GM18499 (cell line): ENCODE results near the gene TCEA2.

Experiments
- ATAC-seq: cut with Tn5 transposase; IDR thresholded peaks from one replicate; pipeline ENCODE4 v1.9.1; 2021; ENCODE audit warnings: moderate number of reproducible peaks; ENCODE audit not compliant: insufficient read depth, unreplicated experiment

The TCEA2 gene

DNA sequence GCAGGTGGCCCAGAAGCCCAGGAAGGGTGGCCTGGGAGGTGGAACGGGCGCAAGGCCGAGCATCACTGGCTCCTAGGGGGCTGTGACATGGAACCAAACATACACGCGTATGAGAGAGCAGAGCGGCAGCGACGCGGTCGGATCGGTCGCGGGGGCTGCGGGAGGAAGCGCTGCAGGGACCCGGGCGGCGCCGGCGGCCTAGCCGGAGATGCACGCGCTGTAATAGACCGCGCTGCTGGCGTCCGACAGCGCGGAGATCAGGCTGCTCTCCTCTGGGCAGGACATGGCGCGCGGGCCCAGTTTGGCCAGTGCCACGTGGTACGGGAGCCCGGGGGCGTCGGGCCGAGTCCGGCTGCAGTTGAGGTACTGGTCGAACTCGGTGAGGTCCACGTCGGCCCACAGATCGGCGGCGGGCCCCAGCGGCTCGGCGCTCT is 15.0 kb upstream of the TCEA2 start:
- ATAC-seq = no peak

DNA sequence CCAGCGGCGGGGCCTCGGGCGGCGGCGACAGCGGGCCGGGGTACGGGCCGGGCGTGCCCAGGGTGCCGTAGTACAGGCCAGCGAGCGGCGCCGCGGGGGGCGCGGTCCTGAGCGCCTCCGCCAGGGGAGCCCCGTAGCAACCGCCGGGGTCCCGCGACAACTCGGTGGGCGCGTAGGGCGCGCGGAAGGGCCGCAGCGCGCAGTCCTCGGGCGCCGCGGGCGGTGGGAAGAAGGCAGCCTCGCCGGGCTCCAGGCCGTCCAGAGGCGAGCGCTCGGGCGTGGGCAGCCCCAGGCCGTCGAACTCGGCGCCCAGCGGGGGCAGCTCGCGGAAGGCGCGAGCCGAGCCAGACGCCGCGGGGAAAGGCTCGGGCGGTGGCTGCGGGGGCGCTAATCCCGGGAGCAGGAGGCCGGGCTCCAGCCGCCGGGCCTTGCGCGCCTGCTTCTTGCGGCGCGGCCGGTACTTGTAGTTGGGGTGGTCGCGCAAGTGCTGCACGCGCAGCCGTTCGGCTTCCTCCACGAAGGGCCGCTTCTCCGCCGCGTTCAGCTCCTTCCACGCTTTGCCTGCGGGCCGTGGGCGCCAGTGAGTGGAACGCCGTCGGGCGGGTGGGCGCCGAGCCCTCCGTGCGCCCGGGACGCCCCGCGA is 14.5 kb upstream of the TCEA2 start:
- ATAC-seq = no peak

DNA sequence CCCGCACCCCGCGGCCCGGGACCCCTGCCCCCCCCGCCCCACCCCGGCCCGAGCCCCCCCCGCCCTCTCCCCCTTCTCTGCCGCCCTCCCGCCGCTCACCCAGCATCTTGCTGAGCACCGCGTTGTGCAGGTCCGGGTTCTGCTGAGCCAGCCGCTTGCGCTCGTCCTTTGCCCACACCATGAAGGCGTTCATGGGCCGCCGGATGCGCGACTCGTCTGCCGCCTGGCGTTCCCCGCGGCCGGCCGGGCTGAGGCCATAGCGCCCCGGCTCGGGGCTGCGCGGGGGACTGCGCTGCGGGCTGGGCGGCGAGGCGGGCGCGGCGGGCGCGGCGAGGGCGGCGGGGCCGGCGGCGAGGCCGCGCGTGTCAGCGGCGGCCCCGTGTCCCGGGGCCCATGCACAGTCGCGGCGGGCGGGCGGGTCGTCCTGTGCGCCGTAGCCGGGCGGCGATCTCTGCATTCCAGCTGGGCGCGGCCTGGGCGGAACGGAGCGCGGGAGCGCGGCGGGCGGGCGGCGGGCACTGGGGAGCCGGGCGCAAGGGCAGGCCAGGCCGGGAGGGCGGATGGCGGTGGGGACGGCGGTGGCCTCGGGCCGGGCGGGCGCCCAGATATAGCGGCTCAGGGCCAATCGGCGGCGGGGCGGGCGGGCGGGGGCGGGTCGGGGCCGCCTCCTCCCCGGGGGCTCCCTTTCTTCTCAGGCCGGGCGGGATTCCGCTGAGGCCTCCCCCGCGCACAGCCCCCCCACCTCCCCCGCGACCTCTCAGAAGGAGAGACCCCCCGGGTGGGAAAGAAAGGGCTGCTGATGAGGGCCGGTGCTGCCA is 13.7 kb upstream of the TCEA2 start, which contains the start of gene SOX18:
SOX18 (minus strand) TSS at position 580 of the 818 bp plus-strand sequence; CDS start at position 457, 123 bp downstream.
- no peak for ATAC-seq

DNA sequence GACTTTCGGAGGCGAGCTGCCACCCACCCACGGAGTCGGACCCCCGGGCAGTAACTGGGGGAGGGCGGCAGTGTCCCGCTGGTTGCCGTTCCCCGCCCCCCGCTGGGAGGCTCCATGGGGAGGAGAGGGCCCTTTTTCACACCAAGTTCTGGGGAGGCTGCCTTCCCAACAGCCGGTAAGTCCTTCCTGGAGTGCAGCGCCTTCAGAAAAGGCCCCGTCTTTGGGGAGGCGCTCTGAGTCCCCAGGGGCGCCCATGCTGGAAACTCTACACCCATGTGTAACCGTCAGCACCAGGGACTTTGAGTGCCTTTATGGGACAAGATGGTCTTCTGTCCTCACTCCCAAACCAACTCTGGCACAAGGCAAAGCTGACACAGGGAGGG is 13.1 kb upstream of the TCEA2 start:
- ATAC-seq = no peak

DNA sequence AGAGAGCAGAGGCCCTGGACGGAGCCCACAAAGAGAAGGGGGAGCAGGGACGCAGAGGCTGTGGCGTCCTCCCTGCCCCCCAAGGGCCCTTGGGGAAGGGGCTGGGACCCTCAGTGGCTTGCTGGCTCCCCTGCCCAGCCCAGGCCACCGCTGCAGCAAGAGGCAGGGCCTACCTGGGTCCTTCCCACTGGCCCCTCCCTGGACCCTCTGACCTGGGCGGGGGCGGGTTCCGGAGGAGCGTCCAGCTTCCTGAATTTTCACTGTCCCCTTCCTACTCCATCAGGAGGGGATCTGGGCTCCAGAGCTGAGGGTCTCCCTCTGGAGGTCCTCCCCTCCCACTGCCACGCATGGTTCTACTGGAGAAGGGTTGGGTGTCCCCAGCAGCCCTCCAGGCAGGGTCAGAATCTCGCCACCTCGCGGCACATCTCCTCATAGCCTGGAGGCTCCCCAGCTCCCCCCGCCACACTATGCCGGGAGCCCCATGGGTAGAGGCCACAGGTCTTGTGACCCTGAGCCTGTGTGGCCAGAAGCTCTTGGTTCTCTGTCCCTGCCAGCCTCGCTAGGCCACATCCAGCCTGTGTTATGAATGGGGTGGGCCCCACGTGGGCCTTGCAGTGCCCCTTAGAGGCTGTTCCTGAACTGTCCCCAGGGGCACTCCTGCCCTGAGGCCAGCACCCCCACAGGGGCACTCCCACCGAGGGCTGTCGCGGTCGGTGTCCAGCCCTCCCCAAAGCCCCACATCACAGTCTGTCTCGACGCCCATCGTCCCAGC is 12.6 kb upstream of the TCEA2 start:
- ATAC-seq = no peak

DNA sequence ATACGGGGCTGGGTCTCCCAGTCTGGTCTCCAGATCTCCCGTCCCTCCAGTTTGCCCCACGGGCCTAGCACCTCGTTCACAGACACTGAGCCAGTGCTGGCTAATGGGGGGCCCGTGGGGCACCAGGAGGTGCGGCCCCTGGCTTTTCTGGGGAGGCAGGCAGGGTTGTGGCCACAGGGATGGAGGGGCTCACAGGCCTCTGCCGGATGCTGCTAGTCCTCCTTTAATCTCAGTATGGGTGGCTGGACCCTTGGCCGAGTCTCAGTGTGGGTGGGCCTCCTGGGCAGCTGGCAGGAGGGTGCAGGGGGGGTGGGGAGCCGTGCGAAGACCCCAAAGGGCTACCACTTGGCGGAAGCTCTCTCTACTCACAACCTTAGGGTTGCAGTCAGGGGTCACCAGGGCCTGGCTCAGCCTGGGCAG is 12.0 kb upstream of the TCEA2 start:
- ATAC-seq = no peak

DNA sequence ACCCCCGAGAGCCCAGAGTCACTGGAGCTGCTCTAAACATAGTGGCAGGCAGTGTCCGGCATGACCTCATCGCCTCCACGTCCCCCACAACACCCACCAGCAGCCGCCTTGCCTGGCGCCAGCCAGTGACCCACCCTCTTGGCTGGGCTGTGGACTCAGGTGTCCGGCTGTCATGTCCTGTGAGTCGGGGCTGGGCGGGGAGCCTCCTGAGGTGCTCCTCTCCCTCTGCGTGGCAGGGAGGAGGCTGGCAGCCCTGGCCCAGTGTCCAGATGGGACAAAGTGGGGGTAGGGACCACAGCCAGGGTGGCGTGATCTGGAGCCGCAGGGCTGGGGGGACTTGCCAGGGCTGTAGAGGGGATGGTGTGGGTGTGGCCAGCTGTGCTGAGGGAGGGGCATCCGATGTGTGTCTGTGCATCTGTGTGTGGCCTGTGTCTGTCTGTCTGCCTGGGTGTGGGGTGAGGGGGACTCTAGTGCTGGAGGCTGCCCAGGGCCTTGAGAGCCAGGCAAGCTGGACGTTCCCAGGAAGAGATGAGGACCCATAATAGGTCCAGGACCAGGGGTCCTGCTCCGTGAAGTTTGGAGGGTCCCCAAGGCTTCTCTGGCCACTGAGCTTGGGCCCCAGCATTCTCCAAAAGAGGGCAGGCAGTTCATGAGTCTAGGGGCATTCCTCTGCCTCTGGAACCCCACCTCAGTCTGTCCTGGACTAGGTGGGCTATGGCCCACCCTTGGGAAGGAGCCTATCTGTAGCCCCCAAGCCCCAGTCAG is 11.3 kb upstream of the TCEA2 start:
- no peak for ATAC-seq

DNA sequence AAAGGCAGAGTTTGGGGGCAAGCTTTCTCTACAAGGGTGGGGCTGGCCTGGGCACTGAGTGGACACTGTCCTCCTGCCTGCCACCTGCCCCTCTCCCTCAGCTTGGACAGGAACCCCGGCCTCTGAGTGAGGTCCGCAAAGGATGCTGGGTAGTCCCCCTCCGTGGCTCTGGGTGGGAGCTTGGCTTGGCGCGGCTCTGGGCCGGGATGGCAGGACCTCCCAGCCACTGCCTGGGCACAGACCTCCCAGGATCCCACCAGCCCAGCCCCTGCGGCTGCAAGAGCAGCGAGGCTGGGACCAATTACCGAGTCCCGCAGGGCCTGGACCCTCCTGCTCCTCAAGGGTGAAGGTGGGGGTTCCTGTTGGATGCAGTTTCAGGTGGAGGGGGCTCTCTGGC is 10.7 kb upstream of the TCEA2 start:
- no peak for ATAC-seq

DNA sequence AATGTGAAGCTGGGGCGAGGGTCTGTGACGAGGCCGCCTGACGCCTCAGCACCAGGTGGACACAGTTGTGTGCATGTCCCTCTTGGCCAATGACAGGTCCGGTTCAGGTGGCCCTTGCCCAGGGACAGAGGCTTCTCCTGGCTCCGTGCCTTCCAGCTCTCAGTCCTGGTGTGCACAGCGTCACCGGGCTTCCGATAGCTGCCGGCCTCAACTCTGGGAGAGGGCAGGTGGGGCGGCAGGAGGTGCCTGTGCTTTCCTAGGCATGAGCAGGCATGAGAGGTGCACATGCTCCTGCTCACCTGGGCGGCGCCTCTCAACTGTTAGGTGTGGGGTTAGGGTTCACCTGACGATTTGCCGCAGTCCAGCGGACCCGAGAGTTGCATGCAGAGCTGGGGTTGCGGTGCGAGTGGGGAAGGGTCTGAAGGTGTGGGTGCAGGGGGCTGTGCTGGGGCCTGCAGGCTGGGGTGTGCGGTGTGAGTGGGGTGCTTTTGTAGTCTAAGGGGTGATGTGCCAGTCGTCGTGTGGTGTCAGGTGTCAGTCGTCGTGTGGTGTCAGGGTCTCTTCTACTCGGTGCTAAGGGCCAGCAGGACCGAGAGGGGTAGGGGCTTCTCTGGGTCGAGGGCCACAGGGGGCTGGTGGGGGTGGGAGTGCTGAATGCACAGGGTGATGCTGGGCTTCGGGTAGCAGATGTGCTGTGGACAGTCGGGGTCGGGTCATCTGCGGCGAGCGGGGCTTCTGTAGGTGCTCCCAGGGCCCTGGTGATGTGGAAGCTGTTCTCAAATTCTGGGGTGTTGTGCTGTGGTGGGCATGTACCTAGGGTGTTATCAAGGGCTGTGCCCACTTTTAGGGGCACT is 9.8 kb upstream of the TCEA2 start:
- no peak for ATAC-seq

DNA sequence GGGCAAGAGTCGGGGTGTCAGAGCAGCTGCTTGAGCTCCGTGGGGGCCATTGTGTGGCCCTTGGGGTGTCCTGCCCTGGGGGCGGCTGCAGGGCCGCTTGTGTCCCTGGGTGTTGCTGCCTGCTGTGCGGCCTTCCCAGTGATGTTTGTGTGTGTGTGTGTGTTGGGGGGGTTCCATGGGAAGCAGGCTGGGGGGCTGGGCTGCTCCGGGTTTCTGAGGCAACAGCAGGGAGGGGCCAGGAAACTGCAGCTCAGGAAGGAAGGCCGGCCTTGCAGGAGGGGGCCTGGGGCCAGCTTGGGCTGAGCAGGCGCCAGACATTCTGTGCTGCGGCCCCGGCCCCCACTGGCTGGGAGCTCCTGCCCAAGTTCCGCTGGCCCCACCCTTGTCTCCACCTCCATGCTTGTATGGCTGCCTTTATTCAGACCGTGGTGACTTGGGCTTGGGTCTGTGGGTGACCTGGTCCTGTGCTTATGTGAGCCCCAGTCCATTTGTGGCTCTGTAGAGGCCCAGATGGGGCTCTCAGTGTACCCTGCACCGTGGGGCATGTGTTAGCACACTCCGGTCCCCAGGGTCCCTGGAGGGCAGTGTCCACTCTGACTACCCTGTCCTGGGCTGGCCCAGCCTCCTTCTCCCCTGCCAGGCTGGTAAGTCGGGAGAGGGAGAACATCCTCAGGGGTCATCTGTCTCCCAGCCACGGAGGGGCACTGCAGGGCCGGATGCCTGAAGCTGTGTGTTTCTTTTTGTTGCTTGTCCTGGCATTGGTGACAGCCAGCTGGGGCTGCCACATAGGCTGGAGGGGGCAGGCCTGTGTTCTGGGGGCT is 8.9 kb upstream of the TCEA2 start:
- no peak for ATAC-seq

DNA sequence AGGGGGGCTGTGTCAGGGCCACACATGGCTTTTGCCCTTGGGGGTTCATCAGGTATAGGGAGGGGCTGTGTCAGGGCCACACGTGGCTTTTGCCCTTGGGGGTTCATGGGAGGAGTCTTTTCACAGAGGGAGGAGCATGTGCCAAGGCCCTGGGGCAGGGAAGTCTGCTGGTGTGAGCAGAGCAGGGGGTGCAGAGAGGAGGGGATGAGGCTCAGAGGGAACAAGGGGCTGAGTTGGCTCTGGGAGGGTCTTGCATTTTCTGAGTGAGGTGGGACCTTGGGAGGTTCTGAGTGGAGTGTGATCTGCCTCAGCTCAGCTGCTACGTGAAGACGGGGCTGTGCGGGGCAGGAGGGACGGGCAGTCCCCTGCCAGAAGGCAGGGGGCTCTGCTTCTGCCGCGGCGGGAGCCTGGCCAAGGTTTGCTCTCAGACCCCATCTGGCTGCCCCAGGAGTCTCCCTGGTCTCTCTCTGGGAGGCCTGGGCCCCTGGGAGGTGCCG is 7.6 kb upstream of the TCEA2 start:
- ATAC-seq = no peak

DNA sequence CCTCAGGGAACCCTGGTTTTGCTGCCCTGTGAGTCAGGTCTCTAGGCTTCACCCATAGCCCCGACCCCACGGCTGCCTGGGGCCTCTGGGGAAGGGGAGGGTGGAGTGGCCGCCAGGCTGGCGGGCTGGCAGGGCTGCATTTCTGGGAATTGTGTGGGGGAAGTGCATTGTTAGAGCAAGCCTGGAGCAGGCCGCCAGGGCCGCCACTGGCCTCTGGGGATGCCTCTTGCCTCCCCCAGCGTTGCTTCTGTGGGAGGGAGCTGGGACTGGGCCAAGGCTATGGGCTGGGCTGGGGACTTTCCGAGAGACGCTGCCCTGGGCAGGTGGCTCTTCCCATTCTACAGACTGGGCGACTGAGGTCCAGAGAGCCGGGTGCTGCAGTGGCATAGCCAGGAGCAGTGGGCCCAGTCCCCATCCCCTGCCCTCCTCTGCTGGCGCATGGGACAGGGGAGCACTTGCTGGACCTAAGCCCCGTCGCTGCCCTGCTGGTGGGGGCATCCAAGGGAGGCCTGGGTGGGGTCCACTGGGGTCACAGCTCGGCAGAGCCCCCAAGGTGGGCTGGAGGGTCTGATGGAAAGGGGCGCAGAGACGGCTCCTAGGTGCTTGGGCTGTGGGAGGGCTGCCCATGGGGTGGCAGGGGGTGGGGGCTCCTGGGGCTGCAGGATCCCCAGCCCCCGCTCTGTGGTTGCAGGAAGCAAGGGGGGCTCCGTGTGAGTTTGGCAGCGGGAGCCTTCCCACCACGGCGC is 6.9 kb upstream of the TCEA2 start:
- ATAC-seq = no peak

DNA sequence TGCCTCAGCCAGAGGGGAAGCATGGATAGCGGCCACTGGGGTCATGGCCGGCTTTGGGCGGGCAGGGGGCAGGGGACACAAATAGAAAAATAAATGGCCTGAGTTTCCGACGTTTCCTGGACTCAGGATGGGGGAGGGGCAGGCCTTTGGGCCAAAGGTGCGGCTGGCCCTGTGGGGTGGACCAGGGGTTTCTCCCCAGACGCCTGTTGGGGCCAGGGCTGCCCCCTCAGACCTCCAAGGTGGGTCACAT is 6.4 kb upstream of the TCEA2 start:
- no peak for ATAC-seq

DNA sequence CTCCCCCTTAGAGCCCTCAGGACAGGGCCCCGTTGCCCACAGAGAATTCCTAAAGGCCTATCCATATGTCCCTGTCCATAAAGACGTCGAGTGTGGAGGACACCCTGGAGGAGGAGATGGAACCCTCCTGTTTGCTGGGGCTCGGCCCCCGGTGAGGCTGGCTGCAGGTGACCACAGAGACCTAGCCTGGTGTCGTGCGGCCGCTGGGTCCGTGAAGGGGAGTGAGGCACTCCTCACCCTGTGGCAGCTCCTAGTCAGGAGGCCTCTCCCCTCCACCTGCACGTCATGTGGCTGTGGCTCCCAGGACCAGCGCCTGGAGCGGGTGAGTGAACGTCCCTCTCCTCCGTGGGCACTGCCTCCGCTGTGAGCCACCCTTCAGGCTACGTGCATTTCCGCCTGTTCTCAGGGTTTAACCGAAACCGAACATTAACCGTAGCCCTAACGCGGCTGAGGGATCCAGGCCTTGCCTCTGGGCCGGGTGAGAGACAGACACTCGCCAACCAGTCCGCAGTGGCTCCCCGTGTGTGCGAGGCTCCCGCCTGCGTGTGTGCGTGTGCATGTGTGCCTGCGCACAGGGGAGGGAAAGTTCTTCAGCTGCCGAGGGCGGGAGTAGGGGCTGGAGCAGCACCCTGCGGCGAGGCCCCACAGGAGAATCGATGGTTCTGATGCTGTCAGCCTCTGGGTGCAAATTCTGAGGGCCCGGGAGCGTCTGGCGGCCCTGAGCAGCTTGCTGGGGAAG is 5.9 kb upstream of the TCEA2 start:
- ATAC-seq = no peak

DNA sequence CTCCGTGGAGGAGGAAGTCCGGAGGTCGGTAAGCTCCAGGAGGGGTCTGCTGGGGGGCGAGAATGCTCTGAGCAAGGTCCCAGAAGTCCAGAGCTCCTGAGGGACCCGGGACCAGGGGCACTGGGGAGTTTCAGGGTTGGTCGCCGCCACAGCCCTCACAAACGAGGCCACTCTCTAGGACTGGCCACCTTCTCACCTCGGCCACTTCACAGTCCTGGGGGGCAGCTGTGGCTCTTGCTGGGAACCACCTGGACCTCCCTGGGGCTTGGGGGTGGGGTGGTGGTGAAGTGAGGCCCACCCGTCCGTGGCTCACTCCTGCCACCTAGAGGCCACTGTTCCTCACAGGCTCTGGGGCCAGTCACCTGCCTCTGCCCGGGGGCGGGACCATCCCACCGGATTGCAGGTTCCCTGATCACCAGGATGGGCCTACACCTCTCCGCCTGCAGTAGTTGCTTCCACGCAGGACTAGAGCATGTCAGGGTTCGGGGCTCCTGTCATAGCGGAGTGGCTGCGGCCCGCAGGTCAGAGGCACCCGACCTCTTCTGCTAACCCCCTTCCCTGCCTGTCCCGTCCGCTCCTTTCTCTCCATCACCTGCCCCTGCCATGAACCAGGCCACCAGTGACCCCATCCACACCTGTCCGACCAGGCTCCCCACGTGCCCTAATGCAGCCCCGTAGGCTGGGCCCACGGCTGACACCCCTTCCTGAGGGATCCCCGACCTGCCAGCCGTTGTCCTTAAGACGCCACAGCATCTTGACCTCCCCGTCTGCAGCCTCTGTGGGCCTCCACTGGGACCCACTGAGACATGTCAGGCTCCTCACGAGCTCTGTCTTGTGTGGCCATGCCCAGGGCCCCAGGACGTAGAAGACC is 5.1 kb upstream of the TCEA2 start:
- ATAC-seq = no peak

DNA sequence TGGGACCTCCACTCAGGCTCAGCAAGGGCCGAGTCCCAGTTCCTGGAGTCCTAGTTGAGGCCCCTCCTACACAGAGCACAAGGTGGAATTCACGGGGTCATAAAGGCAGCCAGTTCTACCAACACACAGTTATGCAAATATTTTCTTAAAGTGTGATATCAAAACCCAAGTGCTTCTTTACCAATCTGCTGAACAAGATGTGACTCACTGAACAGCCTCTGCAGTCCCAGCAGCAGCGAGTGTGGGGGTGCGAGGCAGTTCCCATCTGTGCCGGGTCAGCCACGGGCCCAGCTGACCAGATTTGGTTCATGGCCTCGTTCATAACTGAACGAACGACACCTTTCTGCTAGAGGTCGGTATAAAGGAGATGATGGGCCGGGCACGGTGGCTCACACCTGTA is 4.5 kb upstream of the TCEA2 start:
- ATAC-seq = no peak

DNA sequence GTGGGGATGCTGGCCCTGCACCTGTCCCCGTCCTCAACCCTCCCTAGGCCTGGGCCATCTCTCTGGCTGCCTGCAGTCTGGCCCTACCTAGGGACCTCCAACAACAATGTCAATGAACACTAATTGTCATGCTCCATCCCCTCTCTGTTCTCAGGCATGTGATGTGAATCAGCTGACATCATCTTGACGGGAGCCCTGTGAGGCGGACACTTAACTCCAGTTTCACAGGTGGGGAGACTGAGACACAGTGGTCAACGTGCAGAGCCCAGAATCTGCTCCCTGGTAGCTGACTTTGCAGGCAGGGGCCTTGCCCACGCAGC is 762 bp upstream of the TCEA2 start:
- ATAC-seq = no peak
